T-helper 2 cell treated with Interferon-gamma antibody and Interleukin-4, amounts not matched to agents 100 ng/mL and 5 ng/mL, for 36 hours (primary cell): ENCODE measurements around the gene DUSP21. TPM values are rescaled to one million over a fixed set of nuclear protein-coding genes. Genes with fewer than 3 reads are reported as not detected.
"Not testable (repeated sequence)": the region's sequence is repeated elsewhere in the genome, so short reads cannot be mapped to it uniquely, and the experiment has no call there.

Experiments used
- intact Hi-C: fragments of 100-400 bp; cut with micrococcal nuclease; formaldehyde crosslinking; loops from one replicate; pipeline ENCODE4 v1.15.1; 2023
- total RNA-seq: library from RNA; stranded (reverse); gene quantifications from 2 replicates; pipeline ENCODE4 v1.2.3, GENCODE V29; 2022

Gene DUSP21
- total RNA-seq = not detected in 2 replicates

GRCh38 chrX:44843753-44844152 is at the start of gene DUSP21:
Gene DUSP21 (plus strand): TSS chrX:44844021. CDS start chrX:44844133, 112 bp downstream.
- intact Hi-C loops = no loop called here

- intact Hi-C loops = no loop called here
These were observed 47.8 kb upstream of the DUSP21 start for GRCh38 chrX:44795945-44796450.

GRCh38 chrX:44802613-44803012 is 41.2 kb upstream of the DUSP21 start:
- intact Hi-C loops = no loop called here

- intact Hi-C loops = no loop called here
These were observed 28.1 kb upstream of the DUSP21 start for GRCh38 chrX:44815681-44816080.

GRCh38 chrX:44816367-44816766 is 27.5 kb upstream of the DUSP21 start:
- intact Hi-C loops = no loop called here

GRCh38 chrX:44817029-44817428 is 26.8 kb upstream of the DUSP21 start:
- intact Hi-C loops = no loop called here

GRCh38 chrX:44822601-44823000 is 21.2 kb upstream of the DUSP21 start:
- intact Hi-C loops = no loop called here

GRCh38 chrX:44823193-44823592 is 20.6 kb upstream of the DUSP21 start:
- intact Hi-C loops = not testable (repeated sequence)

- intact Hi-C loops = no loop called here
These were observed 15.7 kb upstream of the DUSP21 start for GRCh38 chrX:44828008-44828605.

- intact Hi-C loops = no loop called here
These were observed 14.0 kb upstream of the DUSP21 start for GRCh38 chrX:44829832-44830231.

- intact Hi-C loops = no loop called here
These were observed 1.1 kb upstream of the DUSP21 start for GRCh38 chrX:44842550-44843317.

- intact Hi-C loops = no loop called here
These were observed 511 bp upstream of the DUSP21 start for GRCh38 chrX:44843318-44843702.

- intact Hi-C loops = no loop called here
These were observed 383 bp downstream of the DUSP21 start for GRCh38 chrX:44844204-44844603.

GRCh38 chrX:44850891-44851290 is 7.1 kb downstream of the DUSP21 start:
- intact Hi-C loops = not testable (repeated sequence)

GRCh38 chrX:44871114-44871645 is 27.4 kb downstream of the DUSP21 start:
- intact Hi-C loops = loop anchor here (5.0 to 10.0 kb wide), 2 partner anchors 74 to 1219 kb away; no protein-coding TSS in a partner anchor

- intact Hi-C loops = loop anchor here (2.0 to 10.0 kb wide), 4 partner anchors 73 to 1220 kb away; no protein-coding TSS in a partner anchor
These were observed 28.4 kb downstream of the DUSP21 start for GRCh38 chrX:44871931-44872820.

- intact Hi-C loops = loop anchor here (2.0 to 10.0 kb wide), 4 partner anchors 72 to 1221 kb away; no protein-coding TSS in a partner anchor
These were observed 29.1 kb downstream of the DUSP21 start, which contains the start of gene KDM6A for GRCh38 chrX:44872821-44873414. Gene KDM6A (plus strand): TSS chrX:44873188. CDS start chrX:44873552, 364 bp downstream.

GRCh38 chrX:44873415-44874276 is 29.8 kb downstream of the DUSP21 start:
- intact Hi-C loops = loop anchor here (2.0 to 10.0 kb wide), 4 partner anchors 71 to 1221 kb away; no protein-coding TSS in a partner anchor

- intact Hi-C loops = loop anchor here (5.0 to 10.0 kb wide), 2 partner anchors 70 to 1222 kb away; no protein-coding TSS in a partner anchor
These were observed 30.8 kb downstream of the DUSP21 start for GRCh38 chrX:44874420-44875184.
